SK-N-MC (cell line): ENCODE data around the gene FOXP1.

Experiments
- DNase-seq: peaks from one replicate; pipeline ENCODE4 v3.0.0-alpha.2; 2011; ENCODE audit warnings: low read depth, low spot score
- H3K27ac ChIP-seq: fragments of 200-600 bp; sonication (generic); 2 replicates; pipeline ENCODE4 v1.5.1; 2016; ENCODE audit warnings: mixed run types
- H3K36me3 ChIP-seq: fragments of 200-600 bp; sonication (generic); 2 replicates; pipeline ENCODE4 v1.6.1; 2017; ENCODE audit warnings: antibody characterized with exemption, low read length, mixed read lengths; ENCODE audit not compliant: insufficient read depth
- H3K4me3 ChIP-seq: fragments of 200-600 bp; sonication (generic); 2 replicates; pipeline ENCODE4 v1.5.1; 2016
- H3K9ac ChIP-seq: fragments of 200-600 bp; sonication (generic); 2 replicates; pipeline ENCODE4 v1.8.0; 2017; ENCODE audit warnings: mixed run types, mixed read lengths; ENCODE audit not compliant: insufficient read length
- H3K9me3 ChIP-seq: fragments of 200-600 bp; sonication (generic); 2 replicates; pipeline ENCODE4 v1.6.1; 2017; ENCODE audit warnings: low read depth, mild to moderate bottlenecking, antibody characterized with exemption, low read length, moderate library complexity, mixed read lengths
- EZH2 ChIP-seq: fragments of 200-600 bp; sonication (generic); IDR thresholded peaks from one replicate; pipeline ENCODE4 v1.6.1; 2017; ENCODE audit warnings: antibody characterized with exemption
- FOXP2 ChIP-seq: optimal IDR thresholded peaks from 2 replicates; pipeline ENCODE3; 2011; ENCODE audit warnings: mild to moderate bottlenecking, moderate library complexity; ENCODE audit not compliant: insufficient read depth; ENCODE audit errors: extremely low read length, control extremely low read depth
- POLR2AphosphoS5 ChIP-seq: IDR thresholded peaks from 2 replicates; pipeline ENCODE4 v1.6.1; 2012; ENCODE audit warnings: mild to moderate bottlenecking, low read depth, low read length, borderline replicate concordance

The FOXP1 gene

GRCh38 chr3:71247221-71247957 lies 336.1 kb downstream of the FOXP1 start:
- no peaks in the 10 kb centered on the region for H3K36me3 ChIP-seq
- H3K9ac ChIP-seq: no peak overlapping the region
- no peak overlapping the region for H3K27ac ChIP-seq
- no peaks in the 10 kb centered on the region for H3K9me3 ChIP-seq
- DNase-seq: no peak
- H3K4me3 ChIP-seq: no peak overlapping the region
- TF ChIP-seq POLR2AphosphoS5: no peak
- TF ChIP-seq EZH2: no peak
- no peak for TF ChIP-seq FOXP2

GRCh38 chr3:71245971-71246880 lies 337.3 kb downstream of the FOXP1 start:
- no peaks in the 10 kb centered on the region for H3K36me3 ChIP-seq
- H3K9ac ChIP-seq: no peak overlapping the region
- no peaks in the 10 kb centered on the region for H3K9me3 ChIP-seq
- H3K27ac ChIP-seq: no peak overlapping the region
- no peak overlapping the region for H3K4me3 ChIP-seq
- DNase-seq: no peak
- TF ChIP-seq FOXP2: no peak
- no peak for TF ChIP-seq POLR2AphosphoS5
- TF ChIP-seq EZH2: no peak

- no peak overlapping the region for H3K4me3 ChIP-seq
- H3K9ac ChIP-seq: no peak overlapping the region
- no peaks in the 10 kb centered on the region for H3K9me3 ChIP-seq
- H3K36me3 ChIP-seq: no peaks in the 10 kb centered on the region
- H3K27ac ChIP-seq: no peak overlapping the region
- no peak for DNase-seq
- TF ChIP-seq EZH2 (no peak), POLR2AphosphoS5 (no peak), FOXP2 (no peak)
These were observed 338.6 kb downstream of the FOXP1 start for GRCh38 chr3:71244826-71245488.

GRCh38 chr3:71244153-71244825 lies 339.2 kb downstream of the FOXP1 start:
- no peak overlapping the region for H3K4me3 ChIP-seq
- no peaks in the 10 kb centered on the region for H3K36me3 ChIP-seq
- DNase-seq: no peak
- H3K27ac ChIP-seq: no peak overlapping the region
- H3K9ac ChIP-seq: no peak overlapping the region
- no peaks in the 10 kb centered on the region for H3K9me3 ChIP-seq
- TF ChIP-seq POLR2AphosphoS5 (no peak), EZH2 (no peak), FOXP2 (no peak)

GRCh38 chr3:71243229-71243628 lies 340.3 kb downstream of the FOXP1 start:
- no peaks in the 10 kb centered on the region for H3K9me3 ChIP-seq
- H3K4me3 ChIP-seq: no peak overlapping the region
- no peak overlapping the region for H3K27ac ChIP-seq
- no peaks in the 10 kb centered on the region for H3K36me3 ChIP-seq
- no peak for DNase-seq
- no peak overlapping the region for H3K9ac ChIP-seq
- no peak for TF ChIP-seq EZH2
- no peak for TF ChIP-seq POLR2AphosphoS5
- TF ChIP-seq FOXP2: no peak

GRCh38 chr3:71241981-71242560 lies 341.5 kb downstream of the FOXP1 start:
- no peak overlapping the region for H3K27ac ChIP-seq
- H3K9me3 ChIP-seq: no peaks in the 10 kb centered on the region
- no peaks in the 10 kb centered on the region for H3K36me3 ChIP-seq
- DNase-seq: no peak
- TF ChIP-seq POLR2AphosphoS5: no peak
- no peak for TF ChIP-seq EZH2
- TF ChIP-seq FOXP2: no peak
- H3K4me3 ChIP-seq: no peak overlapping the region
- H3K9ac ChIP-seq: no peak overlapping the region

- H3K27ac ChIP-seq: no peak overlapping the region
- no peaks in the 10 kb centered on the region for H3K9me3 ChIP-seq
- no peak overlapping the region for H3K9ac ChIP-seq
- no peak for DNase-seq
- TF ChIP-seq POLR2AphosphoS5: no peak
- no peak for TF ChIP-seq EZH2
- TF ChIP-seq FOXP2: no peak
- no peak overlapping the region for H3K4me3 ChIP-seq
- no peaks in the 10 kb centered on the region for H3K36me3 ChIP-seq
These were observed 342.2 kb downstream of the FOXP1 start for GRCh38 chr3:71241246-71241901.

DNA sequence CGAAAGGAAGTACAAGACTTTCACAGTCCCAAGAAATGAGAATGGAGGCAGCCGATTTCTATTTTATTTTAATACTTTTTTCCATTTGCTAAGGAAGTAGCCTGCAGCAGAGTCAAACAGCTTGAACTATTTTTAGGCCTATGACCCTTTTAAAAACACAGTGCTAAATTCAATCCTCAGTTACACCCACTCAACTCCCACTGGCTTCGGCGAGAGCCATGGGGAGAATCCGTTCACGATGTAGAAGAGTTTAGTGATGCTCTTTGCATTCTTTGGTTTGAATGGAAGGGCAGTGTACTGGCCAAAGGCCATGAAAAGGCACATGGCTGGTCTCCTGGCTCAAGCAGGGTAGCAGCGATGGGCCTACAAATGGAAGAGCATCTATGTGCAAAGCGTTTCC lies 343.5 kb downstream of the FOXP1 start:
- no peak for DNase-seq
- no peak overlapping the region for H3K4me3 ChIP-seq
- no peak overlapping the region for H3K27ac ChIP-seq
- TF ChIP-seq POLR2AphosphoS5 (no peak), EZH2 (no peak), FOXP2 (no peak)
- H3K9ac ChIP-seq: no peak overlapping the region
- H3K9me3 ChIP-seq: no peaks in the 10 kb centered on the region
- H3K36me3 ChIP-seq: no peaks in the 10 kb centered on the region
